H1 (cell line): ENCODE measurements around the gene DYNLRB1.
"Not testable (repeated sequence)": the region's sequence is repeated elsewhere in the genome, so short reads cannot be mapped to it uniquely, and the experiment has no call there.

Experiments
- CEBPB ChIP-seq: IDR thresholded peaks from 2 replicates; pipeline ENCODE4 v1.6.1; 2012; ENCODE audit warnings: low read depth, low read length
- EZH2 ChIP-seq: fragments of 200-600 bp; sonication (generic); IDR thresholded peaks from 2 replicates; pipeline ENCODE4 v1.7.1; 2012; ENCODE audit warnings: low read depth, mild to moderate bottlenecking, moderate library complexity, low read length, inconsistent platforms; ENCODE audit not compliant: severe bottlenecking
- SIX5 ChIP-seq: IDR thresholded peaks from 2 replicates; pipeline ENCODE4 v1.6.1; 2011; ENCODE audit warnings: mild to moderate bottlenecking, low read depth, low read length
- SUZ12 ChIP-seq: fragments of 200-600 bp; sonication (generic); IDR thresholded peaks from 2 replicates; pipeline ENCODE4 v1.6.1; 2012; ENCODE audit warnings: mild to moderate bottlenecking, inconsistent platforms, low read length, moderate library complexity, mixed read lengths
- TF ChIP-seq, protein P1 (sequence below): IDR thresholded peaks from 2 replicates; pipeline ENCODE4 v1.6.1; 2011; ENCODE audit warnings: low read length, improper control_type of control experiment

DNA sequence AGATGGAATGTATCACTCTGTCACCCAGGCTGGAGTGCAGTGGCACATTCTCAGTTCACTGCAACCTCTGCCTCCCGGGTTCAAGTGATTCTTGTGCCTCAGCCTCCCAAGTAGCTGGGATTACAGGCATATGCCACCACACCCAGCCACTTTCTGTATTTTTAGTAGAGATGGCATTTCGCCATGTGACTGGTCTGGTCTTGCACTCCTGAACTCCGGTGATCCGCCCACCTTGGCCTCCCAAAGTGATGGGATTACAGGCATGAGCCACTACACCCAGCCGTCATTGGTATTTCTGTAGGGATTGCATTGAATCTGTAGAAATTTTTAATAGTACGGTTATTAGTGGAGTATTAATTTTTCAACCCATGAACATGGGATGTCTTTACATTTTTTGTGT is 18.6 kb upstream of the DYNLRB1 start:
- TF ChIP-seq, protein P1, sequence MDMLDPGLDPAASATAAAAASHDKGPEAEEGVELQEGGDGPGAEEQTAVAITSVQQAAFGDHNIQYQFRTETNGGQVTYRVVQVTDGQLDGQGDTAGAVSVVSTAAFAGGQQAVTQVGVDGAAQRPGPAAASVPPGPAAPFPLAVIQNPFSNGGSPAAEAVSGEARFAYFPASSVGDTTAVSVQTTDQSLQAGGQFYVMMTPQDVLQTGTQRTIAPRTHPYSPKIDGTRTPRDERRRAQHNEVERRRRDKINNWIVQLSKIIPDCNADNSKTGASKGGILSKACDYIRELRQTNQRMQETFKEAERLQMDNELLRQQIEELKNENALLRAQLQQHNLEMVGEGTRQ = not testable (repeated sequence)
- not testable (repeated sequence) for TF ChIP-seq SUZ12, EZH2, SIX5, CEBPB
